Adrenal gland (tissue), 12 donors: ENCODE data around the gene NT5C3A. TPM values are rescaled to one million over a fixed set of nuclear protein-coding genes. Genes with fewer than 3 reads are reported as not detected.
A peak's percentile ranks its signal among the peaks of the same experiment; 100 is the strongest.

Experiments used
- DNase-seq, 7 donors: peaks; one replicate each; pipeline ENCODE4 v3.0.0-alpha.2; 2019 to 2020
- H3K27ac ChIP-seq, 5 donors: fragments of 200-600 bp; sonication (generic) in 4 of 5; 1 replicate in 3 of 5; 2 replicates in 2 of 5; pipeline versions ENCODE4 v1.5.1 to v1.8.0; 2016 to 2020; ENCODE audit warnings: mild to moderate bottlenecking in 1 of 5
- H3K27me3 ChIP-seq: fragments of 200-600 bp; 2 replicates; pipeline ENCODE4 v1.8.0; 2021
- H3K36me3 ChIP-seq, 2 donors: fragments of 200-600 bp; replicated peaks in 1 of 2; 1 replicate in 1 of 2; 2 replicates in 1 of 2; pipeline versions ENCODE4 v1.5.1 to v1.8.0; 2018 to 2022
- H3K4me1 ChIP-seq, 2 donors: fragments of 200-600 bp; replicated peaks in 1 of 2; 1 replicate in 1 of 2; 2 replicates in 1 of 2; pipeline versions ENCODE4 v1.5.1 to v1.8.0; 2018 to 2021
- H3K4me3 ChIP-seq, 4 donors: fragments of 200-600 bp; sonication (generic) in 3 of 4; one replicate each; pipeline ENCODE4 v1.5.1; 2016 to 2018
- H3K9me3 ChIP-seq, 3 donors: fragments of 200-600 bp; sonication (generic) in 1 of 3; replicated peaks in 1 of 3; 1 replicate in 2 of 3; 2 replicates in 1 of 3; pipeline versions ENCODE4 v1.5.1 to v1.8.0; 2016 to 2021
- CTCF ChIP-seq, 6 experiments: fragments of 450-650 bp in 4 of 6; fragments of 200-600 bp in 2 of 6; sonication (generic) in 1 of 6; IDR thresholded peaks; 1 replicate in 5 of 6; 2 replicates in 1 of 6; pipeline versions ENCODE4 v1.5.1 to v1.8.0; 2016 to 2021; ENCODE audit warnings: antibody characterized with exemption in 6 of 6, mild to moderate bottlenecking in 2 of 6, moderate library complexity in 1 of 6
- POLR2A ChIP-seq, 2 donors: fragments of 450-650 bp; IDR thresholded peaks; one replicate each; pipeline ENCODE4 v1.6.1; 2017; ENCODE audit warnings: antibody characterized with exemption in 2 of 2, mild to moderate bottlenecking in 2 of 2, moderate library complexity in 1 of 2
- WGBS, 4 donors: extraction: QIAGEN DNeasy Blood & Tissue Kit in 2 of 4; methylation state at CpG; one replicate each; pipeline versions ENCODE4 v1.1.5 to v1.1.7; 2013 to 2017; 5-methylcytosine and 5-hydroxymethylcytosine counted together
- intact Hi-C, 2 donors: fragments of 100-400 bp; cut with DNase I; formaldehyde crosslinking; loops; one replicate each; pipeline versions ENCODE4 v1.14.1 to v1.15.0; 2022 to 2023
- polyA plus RNA-seq, 3 donors: library from polyadenylated mRNA; stranded (reverse); fragments of 200-250 nt in 2 of 3; fragments of 350-450 nt in 1 of 3; fragmentation: Illumina TruSeq in 1 of 3; extraction: RNeasy Lipid Tissue Mini Kit (QIAGEN cat#74804) in 1 of 3; gene quantifications; one replicate each; pipeline ENCODE4 v1.2.3, GENCODE V29; 2013 to 2014
- total RNA-seq, 9 donors: library from RNA; depleted of rRNA in 4 of 9; stranded (reverse); fragments of >200 nt in 4 of 9; fragments of 120-200 nt in 1 of 9; fragmentation: NEBNext Ultra II Directional in 1 of 9; extraction: Animal tissue kit (Norgen Biotek cat#: 25700) in 1 of 9; gene quantifications; one replicate each; pipeline versions ENCODE4 v1.1.0 to v1.2.4, GENCODE V29; 2013 to 2023
- donor health status: healthy with polysubstance abuse.
- donor health status: Bipolar disorder and iron deficiency.
- donor health status: DM: yes; HTN: yes; CAD: no.
- donor health status: DM: no; HTN: no; CAD: no.
- donor health status: DM: no; HTN: no; CAD: no.
- donor health status: DM: yes; HTN: yes; CAD: no.

The NT5C3A gene
- total and polyA plus RNA-seq, 12 donors, result 10.0 to 65.5 (median 22.6) TPM

DNA sequence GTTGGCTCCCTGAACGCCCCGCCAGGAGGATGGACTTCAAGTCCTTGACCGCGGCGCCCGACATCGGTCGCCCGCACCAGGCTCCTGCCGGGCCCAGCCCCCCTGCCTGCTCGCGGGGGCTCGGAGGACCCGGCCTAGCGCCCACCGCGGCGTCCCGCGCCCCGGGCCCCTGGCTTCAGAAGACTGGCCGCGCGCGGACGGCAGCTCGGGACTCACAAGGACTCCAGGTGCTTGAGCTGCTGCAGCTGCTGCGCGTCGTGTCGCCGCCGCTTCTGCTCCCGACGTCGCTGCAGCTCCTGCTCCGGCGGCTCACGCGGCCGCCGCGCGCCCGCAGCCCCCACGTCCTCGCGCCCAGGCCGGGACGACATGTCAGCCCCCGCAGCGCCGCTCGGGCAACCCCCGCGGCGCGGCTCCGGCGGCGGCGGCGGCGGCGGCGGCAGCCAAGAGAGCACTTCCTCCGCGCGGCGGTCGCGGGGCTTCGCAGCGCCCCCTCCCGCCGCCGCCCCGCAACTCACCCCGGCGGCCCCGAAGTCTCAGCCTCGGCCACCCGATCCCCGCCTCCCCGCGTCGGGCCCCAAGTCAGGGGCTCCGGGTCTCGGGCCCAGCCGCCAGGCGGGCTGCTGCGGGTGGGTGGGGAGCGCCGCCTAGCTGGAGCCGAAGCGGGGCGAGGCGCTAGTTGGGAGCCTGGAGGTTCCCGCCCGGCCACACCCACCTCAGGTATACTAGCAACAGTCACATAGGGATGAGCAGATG lies 46.6 kb upstream of the NT5C3A start, which contains the start of gene RP9:
TSS of gene RP9 (minus strand) at position 400 of the 753 bp plus-strand sequence. CDS start at position 368, 32 bp downstream.
- 0 to 1% (median 0%) methylated on average over 8 to 100 of the region's 100 CpGs for WGBS, 4 donors
- no peaks in the 10 kb centered on the region for H3K27me3 ChIP-seq
- no peaks in the 10 kb centered on the region for H3K36me3 ChIP-seq
- H3K4me1 ChIP-seq, result peaks cover 9 to 35% of the 10 kb centered on the region in 2 donors
- no peaks in the 10 kb centered on the region for H3K9me3 ChIP-seq
- peak within 1 kb of the TSS; percentile 16 to 100 (median 79) for H3K4me3 ChIP-seq
- intact Hi-C loops, result loop anchor here in 1 of 2 donors (10.0 kb wide), 1 partner anchor 164 kb away; no protein-coding TSS in a partner anchor
- peak; percentile 4 to 71 (median 44) for TF ChIP-seq CTCF (IDR thresholded peaks at IDR 0.05)
- peak; percentile 19 to 33 for TF ChIP-seq POLR2A (IDR thresholded peaks at IDR 0.05)
- peak within 1 kb of the TSS in 4 of 5 donors; percentile 71 to 86 (median 80) for H3K27ac ChIP-seq
- DNase-seq, result peak; percentile 48 to 66 (median 62)

- intact Hi-C loops, result loop anchor here in 1 of 2 donors (10.0 kb wide), 1 partner anchor 164 kb away; no protein-coding TSS in a partner anchor
- TF ChIP-seq POLR2A (IDR thresholded peaks at IDR 0.05) (no peak), CTCF (IDR thresholded peaks at IDR 0.05) (peak in 3 of 6 experiments; percentile 8 to 19 (median 16))
- DNase-seq, result no peak
- Histone ChIP-seq H3K27ac (peak overlapping the region in 4 of 5 donors; percentile 71 to 86 (median 80)), H3K4me1 (peaks cover 9 to 35% of the 10 kb centered on the region in 2 donors), H3K9me3 (no peaks in the 10 kb centered on the region), H3K36me3 (peaks cover 0 to under 1% of the 10 kb centered on the region in 2 donors), H3K4me3 (peak overlapping the region; percentile 16 to 100 (median 79)), H3K27me3 (no peaks in the 10 kb centered on the region)
- 1 to 2% (median 1%) methylated on average over 8 to 10 of the region's 10 CpGs for WGBS, 4 donors
Measured at GRCh38 chr7:33108554-33109004, 46.0 kb upstream of the NT5C3A start.

DNA sequence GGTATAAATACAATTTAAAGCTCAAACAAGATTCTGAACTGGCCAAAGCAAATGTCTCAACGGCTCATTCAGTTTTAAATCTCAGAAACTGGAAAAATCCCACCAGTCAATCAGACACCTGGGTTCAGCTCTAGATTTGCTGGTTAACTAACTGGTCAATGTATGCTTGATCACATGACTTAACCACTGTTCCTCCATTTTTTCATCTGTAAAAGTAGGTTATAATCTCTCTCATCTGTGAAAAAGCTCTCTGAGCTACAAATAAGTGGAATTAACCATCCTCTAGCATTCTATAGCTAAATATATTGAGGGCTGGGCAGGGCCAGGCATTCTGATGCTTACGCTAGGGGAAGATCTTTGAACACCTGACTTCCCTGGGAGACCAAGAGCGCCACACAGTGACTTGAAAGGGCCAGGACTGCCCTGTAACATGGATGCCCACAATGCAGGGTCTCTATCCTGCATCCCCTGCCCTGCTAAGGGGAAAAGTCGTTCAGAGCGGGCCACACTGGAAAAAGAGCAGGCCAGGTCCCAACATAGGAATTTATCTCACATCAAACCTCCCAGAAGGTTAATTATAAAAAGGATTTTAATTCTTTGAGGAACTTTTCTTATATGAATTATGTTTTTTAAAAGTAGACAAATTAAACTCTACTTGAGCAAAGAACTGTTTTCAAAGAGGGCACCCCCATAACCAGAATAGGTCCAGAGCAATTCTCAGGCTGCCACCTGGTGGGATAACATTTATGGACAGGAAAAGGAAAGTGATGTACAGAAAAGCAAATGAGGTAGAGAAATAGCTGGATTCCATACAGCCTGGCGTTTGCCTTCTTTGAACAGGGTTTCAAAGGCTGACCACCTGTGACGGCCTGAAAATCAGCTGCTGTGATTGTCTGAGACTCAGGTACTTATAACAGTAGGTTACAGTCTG lies 44.8 kb upstream of the NT5C3A start:
- intact Hi-C loops, result loop anchor here in 1 of 2 donors (10.0 kb wide), 1 partner anchor 163 kb away; no protein-coding TSS in a partner anchor
- Histone ChIP-seq H3K27me3 (no peaks in the 10 kb centered on the region), H3K4me3 (peak overlapping the region in 1 of 4 donors; percentile 100), H3K27ac (no peak overlapping the region), H3K9me3 (no peaks in the 10 kb centered on the region), H3K4me1 (peaks cover 9 to 35% of the 10 kb centered on the region in 2 donors), H3K36me3 (peaks cover 0 to 12% of the 10 kb centered on the region in 2 donors)
- TF ChIP-seq POLR2A (IDR thresholded peaks at IDR 0.05), result no peak
- TF ChIP-seq CTCF (IDR thresholded peaks at IDR 0.05), result peak in 5 of 6 experiments; percentile 21 to 48 (median 32)
- WGBS, 4 donors, result 45 to 64% (median 50%) methylated on average over 7 of the region's 7 CpGs
- peak in 6 of 7 donors; percentile 14 to 36 (median 21) for DNase-seq
